ENCODE data around the gene MTHFSD.

The MTHFSD gene

GRCh38 chr16:86584071-86584685, 29.1 kb upstream of the MTHFSD start:
- DNase-seq = no peak

DNA sequence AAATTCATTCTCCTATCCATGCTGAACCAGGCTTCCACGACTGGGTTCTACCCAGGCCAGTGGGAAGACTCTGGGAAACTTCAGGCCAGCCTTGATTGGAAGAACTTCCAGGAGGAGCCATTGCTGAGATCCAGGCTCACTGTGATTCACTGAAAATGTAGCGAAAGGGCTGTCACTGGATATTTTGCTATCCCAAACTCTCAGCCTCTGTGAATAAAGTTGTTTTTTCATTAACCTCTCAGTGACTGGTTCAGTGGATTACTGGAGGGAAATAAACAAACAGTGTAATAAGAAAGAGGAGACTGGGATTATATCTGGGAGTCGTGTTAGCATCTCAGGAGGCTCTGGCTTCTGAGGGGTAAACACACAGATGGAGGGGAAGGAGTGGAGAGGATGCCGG, 26.4 kb upstream of the MTHFSD start:
- no peak for DNase-seq

- DNase-seq = no peak
Observed at GRCh38 chr16:86580791-86581170, 25.7 kb upstream of the MTHFSD start.

- no peak for DNase-seq
Observed at GRCh38 chr16:86580063-86580790, 25.2 kb upstream of the MTHFSD start.

DNA sequence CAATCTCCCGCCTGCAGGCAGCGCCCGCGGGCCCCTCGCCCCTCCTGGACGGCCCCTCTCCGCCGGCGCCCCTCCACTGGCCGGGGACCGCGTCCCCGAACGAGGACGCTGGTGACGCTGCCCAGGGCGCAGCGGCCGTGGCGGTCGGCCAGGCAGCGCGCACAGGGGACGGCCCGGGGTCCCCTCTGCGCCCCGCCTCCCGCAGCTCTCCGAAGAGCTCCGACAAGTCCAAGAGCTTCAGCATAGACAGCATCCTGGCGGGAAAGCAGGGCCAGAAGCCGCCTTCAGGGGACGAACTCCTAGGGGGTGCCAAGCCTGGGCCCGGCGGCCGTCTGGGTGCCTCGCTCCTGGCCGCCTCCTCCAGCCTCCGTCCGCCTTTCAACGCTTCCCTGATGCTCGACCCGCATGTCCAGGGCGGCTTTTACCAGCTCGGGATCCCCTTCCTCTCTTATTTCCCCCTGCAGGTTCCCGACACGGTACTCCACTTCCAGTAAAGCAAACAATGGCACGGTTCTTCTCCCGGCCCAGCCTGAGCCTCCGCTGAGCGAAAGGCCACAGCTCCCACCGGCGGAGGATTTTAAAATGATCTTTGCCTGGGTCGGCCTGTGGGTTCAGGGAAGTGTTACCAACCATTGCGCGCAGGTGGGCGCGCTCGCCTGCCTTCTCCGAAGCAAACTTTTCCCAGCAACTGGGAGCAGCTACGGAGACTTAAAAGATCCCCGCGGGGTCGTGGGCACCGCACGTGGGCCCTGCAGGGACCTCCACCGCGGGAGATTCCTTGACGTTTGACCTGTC, 24.4 kb upstream of the MTHFSD start:
- DNase-seq = no peak

DNA sequence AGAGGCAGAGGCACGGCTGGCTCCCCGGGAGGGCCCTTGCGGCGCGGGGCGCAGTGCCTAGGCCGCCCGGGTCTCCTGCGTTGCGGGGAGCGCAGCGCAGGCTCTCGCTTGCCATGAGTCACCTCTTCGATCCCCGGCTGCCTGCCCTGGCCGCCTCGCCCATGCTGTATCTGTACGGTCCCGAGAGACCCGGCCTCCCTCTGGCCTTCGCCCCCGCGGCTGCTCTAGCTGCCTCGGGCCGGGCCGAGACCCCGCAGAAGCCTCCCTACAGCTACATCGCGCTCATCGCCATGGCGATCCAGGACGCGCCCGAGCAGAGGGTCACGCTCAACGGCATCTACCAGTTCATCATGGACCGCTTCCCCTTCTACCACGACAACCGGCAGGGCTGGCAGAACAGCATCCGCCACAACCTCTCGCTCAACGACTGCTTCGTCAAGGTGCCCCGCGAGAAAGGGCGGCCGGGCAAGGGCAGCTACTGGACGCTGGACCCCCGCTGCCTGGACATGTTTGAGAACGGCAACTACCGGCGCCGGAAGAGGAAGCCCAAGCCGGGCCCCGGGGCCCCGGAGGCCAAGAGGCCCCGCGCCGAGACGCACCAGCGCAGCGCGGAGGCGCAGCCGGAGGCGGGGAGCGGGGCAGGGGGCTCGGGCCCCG, 23.7 kb upstream of the MTHFSD start:
- no peak for DNase-seq

- DNase-seq = no peak
Observed at GRCh38 chr16:86578061-86578599, 23.1 kb upstream of the MTHFSD start, which contains the start of gene FOXL1. Gene FOXL1 (plus strand): TSS chr16:86578549. CDS start chr16:86578724, 175 bp downstream.

- DNase-seq = no peak
Observed at GRCh38 chr16:86577314-86577971, 22.4 kb upstream of the MTHFSD start.

- no peak for DNase-seq
Observed at GRCh38 chr16:86576591-86577313, 21.7 kb upstream of the MTHFSD start.

DNA sequence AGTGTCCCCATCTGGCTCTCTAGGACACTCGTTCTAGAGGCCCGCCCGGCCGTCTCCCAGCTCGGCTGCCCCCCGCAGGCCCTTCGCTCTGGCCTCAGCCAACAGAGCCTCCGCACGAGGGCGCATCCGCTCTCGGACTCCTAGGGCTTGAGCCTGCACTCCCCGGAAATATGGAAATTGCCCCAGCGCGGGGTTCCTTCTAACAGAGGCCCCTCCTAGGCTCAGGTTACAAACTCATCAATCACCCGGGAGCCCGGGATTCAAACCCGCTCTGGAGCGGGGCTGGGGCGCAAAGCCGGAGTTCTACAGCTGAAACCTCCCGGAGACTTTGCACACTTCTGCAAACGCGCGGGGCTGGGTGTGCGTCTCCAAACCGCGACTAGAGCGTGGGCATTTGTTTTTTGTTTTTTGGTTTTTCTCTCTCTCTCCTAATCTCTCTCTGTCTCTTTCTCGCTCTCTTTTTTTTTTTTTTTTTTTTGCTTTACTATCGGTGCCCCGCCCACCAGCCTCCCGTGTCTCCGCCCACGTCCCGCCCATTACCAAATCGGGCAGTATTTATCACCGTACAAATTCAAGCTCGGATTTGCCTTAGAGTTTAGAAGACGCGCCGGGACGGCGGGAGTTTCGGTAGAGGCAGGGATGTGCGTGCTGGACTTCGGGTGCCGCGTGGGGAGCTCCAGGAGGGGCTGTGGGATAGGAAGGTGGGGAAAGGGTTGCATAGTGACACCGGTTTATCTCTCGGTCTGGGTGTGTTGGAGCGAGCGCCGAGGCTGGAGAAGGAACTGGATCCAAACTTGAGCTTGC, 20.9 kb upstream of the MTHFSD start:
- peak; percentile 98 for DNase-seq

DNA sequence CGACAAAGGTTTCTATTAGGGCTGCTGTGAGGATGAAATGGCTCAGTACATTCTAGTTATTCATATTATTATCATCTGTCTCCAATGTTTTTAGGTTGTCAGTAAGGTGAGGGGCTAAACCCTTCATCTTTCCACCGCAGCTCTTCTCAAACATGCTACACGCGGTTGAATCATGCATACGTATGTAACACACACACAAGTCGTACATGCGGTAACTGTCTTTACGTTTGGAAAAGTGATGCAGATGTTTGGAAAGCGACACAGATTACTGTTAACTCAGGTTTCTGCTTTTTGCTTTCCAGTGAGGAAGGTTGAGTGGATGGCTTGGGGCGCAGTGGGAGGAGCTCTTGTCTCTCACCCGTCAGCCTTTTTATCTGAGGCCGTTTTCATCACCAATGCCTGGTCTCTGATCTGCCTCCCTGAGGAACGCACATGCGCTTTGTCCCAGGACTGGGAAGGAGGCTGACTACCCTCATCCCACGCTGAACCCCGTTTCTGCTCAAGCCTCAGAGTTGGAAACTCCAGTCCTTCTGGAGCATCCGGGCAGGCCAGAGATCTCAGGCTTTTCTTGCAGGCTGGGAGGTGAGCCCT, 20.2 kb upstream of the MTHFSD start:
- DNase-seq = no peak

- no peak for DNase-seq
Observed at GRCh38 chr16:86574646-86575045, 19.6 kb upstream of the MTHFSD start.

DNA sequence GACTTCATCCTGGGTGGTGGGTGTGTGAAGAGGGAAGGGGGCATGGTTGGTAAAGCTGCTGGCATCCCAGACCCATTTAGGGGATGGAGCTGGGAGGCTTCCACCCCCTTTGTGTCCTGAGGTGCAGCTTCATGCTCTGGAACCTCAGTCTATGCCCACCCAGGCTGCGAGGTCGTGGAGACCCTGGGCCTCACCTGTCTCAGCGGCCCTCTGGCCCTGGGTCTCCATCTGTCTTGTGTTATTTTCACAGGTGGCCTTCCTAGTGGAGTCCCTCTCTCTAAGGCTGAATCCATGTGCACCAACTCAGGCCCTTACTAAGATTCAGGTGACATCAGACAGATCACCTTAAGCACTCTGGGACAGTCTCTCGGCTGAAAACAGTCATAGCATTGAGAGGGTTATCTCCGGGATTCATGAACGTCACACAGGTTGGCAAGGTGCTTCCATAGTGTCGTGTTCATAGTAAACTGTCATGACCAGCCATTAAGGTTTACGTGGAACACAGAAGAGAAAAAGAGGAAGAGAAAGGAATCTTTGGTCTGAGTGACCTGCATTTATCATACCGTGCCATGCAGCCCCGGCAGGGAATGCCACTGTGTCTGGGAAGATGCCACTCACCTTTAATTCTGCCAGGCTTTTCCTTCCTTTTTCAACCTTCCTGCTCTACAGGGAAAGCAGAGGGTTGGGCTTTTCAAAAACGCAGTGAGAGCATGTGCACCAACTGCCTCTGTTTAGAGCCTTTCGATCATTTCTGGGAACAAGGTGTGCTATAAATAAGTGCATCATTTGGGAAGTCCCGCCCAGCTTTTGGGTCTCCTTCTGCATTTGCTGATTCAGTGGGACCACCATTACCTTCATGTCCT, 18.8 kb upstream of the MTHFSD start:
- DNase-seq = no peak

GRCh38 chr16:86573215-86573614, 18.2 kb upstream of the MTHFSD start:
- DNase-seq = no peak

- DNase-seq = no peak
Observed at GRCh38 chr16:86572606-86573005, 17.6 kb upstream of the MTHFSD start.

- no peak for DNase-seq
Observed at GRCh38 chr16:86572041-86572521, 17.0 kb upstream of the MTHFSD start.

DNA sequence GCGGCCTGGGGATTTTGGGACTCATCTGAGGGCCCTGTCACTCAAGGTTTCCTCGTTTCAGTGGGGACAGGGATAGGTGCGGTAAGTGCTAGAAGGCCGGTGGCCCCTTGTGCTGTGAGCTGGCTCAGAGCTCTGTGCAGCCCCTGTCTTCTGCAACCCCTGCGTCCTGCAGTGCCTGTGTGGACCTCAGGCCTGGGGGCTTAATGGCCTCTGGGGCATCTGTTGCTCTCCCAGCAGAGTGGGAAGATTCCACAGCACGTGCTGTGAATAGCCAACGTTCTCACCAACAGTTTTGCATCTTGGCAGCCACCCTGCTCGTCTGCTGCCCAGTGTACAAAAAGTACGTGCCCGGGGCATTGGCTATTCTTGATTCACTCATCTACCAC, 16.5 kb upstream of the MTHFSD start:
- no peak for DNase-seq

- no peak for DNase-seq
Observed at GRCh38 chr16:86570558-86571529, 15.8 kb upstream of the MTHFSD start.
